Bronchial smooth muscle cell (primary cell): ENCODE data around the gene SMC3. TPM values are rescaled to one million over a fixed set of nuclear protein-coding genes. Genes with fewer than 3 reads are reported as not detected.

ENCODE experiments used
- total RNA-seq: library from RNA; depleted of rRNA; stranded (reverse); fragments of >200 nt; gene quantifications from 2 replicates; pipeline ENCODE4 v1.2.1, GENCODE V29; 2014

The SMC3 gene
- total RNA-seq = 17.1 and 20.5 TPM in 2 replicates

DNA sequence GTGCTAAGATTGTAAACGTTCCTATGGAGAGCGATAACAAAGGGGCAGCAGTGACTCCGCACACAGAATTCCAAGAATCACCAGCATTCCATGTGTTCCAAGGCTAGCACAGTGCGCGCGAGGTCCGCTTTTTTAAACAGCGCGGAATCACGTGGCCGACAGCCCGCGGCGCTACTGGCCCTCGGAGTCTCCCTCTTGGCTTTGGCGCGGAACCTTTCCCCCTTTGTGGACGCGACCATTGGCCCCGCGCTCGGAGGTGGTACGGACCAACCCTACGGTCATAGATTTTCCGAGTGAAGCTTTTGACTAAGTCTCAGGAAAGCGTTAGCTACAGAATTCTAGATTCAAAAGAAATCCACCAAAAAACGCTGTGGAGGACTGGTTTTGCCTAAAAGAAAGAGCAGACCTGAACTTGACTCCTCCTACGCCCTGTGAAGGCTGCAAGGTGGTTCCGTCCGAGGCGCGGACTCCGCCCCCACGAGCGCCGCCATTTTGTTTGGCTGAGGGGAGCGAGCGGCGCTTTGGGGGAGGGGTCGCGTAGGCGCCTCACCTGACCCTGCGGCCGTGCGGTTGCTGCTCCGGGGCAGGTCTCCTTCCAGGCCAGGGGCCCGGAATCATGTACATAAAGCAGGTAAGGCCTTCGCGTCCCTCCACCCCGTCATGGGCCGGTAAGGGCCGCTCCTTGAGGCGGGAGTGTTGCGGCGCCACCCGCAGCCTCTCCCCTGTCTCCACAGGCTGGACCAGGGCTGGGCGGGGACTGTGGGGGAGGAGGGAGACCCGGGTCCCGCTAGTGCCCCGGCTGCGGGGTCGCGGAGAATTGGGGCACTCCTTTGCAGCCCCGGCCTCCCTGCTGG is at the start of gene SMC3:
Gene SMC3 (plus strand): TSS at position 495 of the 854 bp plus-strand sequence. CDS start 122 bp downstream, at position 617.

DNA sequence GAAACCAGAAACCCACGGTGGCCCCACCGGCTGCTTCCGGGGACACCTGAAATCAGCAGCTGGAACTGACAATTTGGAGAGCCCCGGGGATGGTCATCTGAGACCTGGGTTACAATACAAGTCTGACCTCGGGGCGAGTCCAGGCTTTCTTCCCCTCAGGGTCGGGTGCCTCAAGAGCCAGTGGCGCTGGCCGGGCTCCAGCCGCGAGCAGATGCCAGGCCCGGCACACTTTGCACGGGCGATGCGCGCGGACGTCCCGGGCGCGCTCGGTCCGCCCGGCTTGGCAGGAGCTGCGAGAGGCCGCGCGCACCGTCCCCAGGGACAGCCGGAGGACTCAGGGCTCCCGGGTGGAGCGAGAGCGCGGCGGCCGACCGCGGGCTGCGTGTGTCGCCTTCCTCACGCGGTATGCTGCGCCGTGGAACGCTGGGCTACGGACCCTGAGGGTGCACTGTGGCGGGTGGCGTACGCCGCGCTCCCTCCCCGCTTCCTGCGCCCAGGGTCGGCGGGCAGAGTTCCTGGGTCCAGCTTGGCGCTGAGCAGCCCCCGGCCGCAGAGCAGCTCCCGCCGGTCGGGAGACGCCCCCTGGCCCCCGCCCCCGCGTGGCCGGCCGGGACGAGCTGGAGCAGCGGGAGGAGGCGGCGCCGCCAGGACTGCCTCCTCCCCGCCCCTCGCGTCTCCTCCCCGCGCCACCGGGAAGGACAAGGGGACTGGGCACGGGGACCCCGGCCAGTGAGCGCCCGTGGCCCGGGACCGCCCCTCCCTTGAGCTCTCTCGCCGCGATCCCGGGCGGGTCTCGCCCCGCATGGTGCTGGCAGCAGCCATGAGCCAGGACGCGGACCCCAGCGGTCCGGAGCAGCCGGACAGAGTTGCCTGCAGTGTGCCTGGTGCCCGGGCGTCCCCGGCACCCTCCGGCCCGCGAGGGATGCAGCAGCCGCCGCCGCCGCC is 76.4 kb downstream of the SMC3 start, which contains the start of gene RBM20:
Gene RBM20 (plus strand): TSS at position 684 of the 945 bp plus-strand sequence. CDS start 119 bp downstream, at position 803.

Other genes starting within 250 kb of the SMC3 start
- gene DUSP5, start 69.8 kb upstream of the SMC3 start, total RNA-seq = 6.3 and 6.5 TPM in 2 replicates
- gene RBM20, start 76.6 kb downstream of the SMC3 start, total RNA-seq = under 0.01 TPM in 1 of 2 replicates, not detected in the other